Astrocyte of the cerebellum (primary cell): ENCODE measurements around the gene NOXO1.

ENCODE experiments used
- DNase-seq: peaks from one replicate; pipeline ENCODE4 v3.0.0-alpha.2; 2011; ENCODE audit warnings: low read depth
- H3K4me3 ChIP-seq: 2 replicates; pipeline ENCODE4 v1.5.1; 2011; ENCODE audit warnings: mild to moderate bottlenecking, low read depth, low read length, moderate library complexity
- CTCF ChIP-seq: IDR thresholded peaks from 2 replicates; pipeline ENCODE4 v1.5.1; 2012; ENCODE audit warnings: low read length, low read depth, moderate library complexity, mild to moderate bottlenecking; ENCODE audit errors: missing control alignments
- in situ Hi-C: cut with HindIII; loops from 2 replicates; pipeline ENCODE4 v1.10.0; 2017; ENCODE audit warnings: low sequenced_read_pairs

The NOXO1 gene

DNA sequence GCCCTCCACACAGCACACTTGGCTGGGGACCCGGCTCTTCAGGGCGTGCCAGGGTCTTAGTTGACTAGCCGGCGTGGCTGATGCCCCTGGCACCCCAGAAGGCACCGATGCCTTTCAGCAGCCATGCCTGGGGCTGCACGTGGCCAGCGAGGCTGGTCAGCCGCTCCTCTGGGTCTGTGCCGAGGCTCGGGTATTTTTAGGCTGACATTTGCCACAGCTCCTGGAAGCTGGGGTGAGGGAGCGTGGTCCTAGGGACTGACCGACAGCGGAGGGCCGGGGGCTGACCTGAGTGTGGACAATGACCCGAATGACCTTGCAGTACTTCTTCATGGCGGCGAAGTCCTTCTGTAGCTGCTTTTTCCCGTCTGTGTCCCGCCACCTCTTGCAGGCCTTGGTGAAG lies 30.7 kb downstream of the NOXO1 start:
- no peak for TF ChIP-seq CTCF
- DNase-seq = no peak
- no peak overlapping the region for H3K4me3 ChIP-seq
- in situ Hi-C loops = no loop called here

DNA sequence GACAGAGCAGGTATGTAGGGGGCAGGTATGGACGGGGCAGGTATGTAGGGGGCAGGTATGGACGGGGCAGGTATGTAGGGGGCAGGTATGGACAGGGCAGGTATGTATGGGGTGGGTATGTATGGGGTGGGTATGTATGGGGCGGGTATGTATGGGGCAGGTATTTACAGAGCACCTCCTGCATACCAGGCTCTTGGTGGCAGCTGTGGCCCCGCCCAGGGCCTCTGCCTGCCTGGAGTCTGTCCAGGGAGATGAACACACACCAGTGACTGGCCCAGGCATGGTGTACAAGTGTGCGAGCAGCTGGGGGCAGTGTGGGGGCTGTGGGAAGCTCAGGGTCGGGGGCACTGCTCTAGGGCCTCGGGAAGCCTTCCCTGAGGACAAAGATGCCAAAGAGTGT lies 31.2 kb downstream of the NOXO1 start:
- DNase-seq = no peak
- no peak overlapping the region for H3K4me3 ChIP-seq
- in situ Hi-C loops = no loop called here
- TF ChIP-seq CTCF = no peak

GRCh38 chr16:1949507-1949906 lies 31.8 kb downstream of the NOXO1 start:
- in situ Hi-C loops = no loop called here
- H3K4me3 ChIP-seq = no peak overlapping the region
- no peak for DNase-seq
- TF ChIP-seq CTCF = no peak

- TF ChIP-seq CTCF = no peak
- in situ Hi-C loops = no loop called here
- no peak overlapping the region for H3K4me3 ChIP-seq
- no peak for DNase-seq
These were observed 33.9 kb downstream of the NOXO1 start for GRCh38 chr16:1947369-1947670.

DNA sequence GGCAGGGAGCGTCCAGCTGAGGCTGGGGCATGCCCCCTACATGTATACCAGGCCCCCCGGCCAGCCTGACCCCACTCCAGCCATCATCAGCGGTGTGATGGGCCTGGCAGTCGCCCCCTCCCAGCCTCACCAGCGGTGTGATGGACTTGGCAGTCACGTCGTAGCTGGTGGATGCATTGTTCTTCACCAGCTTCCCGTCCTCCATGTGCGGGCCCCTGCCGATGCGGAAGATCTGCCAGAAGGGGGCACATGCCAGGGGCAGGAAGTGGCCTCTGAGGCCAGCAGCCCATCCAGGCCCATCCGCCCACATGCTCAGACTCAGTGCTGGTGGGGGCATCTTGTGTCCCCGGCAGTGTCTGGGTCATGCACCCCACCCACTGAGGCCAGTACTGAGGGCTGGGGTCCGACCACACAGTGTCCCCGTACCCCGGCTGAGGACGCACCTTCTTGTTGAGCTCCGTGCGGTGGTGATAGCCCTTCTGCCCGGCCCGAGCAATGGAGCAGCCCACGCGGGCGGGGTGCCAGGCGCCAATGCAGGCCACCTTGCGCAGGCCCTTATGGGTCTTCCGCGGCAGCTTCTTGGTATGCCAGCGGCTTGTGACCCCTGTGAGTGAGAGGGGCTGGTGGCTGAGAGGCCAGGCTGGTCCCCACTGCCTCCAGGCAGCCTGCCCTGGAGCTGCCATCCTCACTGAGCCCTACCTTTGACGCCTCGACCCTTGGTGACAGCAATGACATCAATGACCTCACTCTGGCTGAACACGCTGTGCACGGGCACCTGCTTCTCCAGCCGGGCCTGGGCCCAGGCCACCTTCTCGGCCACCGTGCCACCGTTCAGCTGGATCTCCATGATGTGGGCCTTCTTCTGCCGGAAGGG lies 34.5 kb downstream of the NOXO1 start:
- no peak for TF ChIP-seq CTCF
- in situ Hi-C loops = no loop called here
- DNase-seq = no peak
- no peak overlapping the region for H3K4me3 ChIP-seq

GRCh38 chr16:1945559-1946391 lies 35.5 kb downstream of the NOXO1 start:
- no peak for TF ChIP-seq CTCF
- H3K4me3 ChIP-seq = no peak overlapping the region
- no peak for DNase-seq
- in situ Hi-C loops = no loop called here
